NT2/D1 (cell line): Measurements from ENCODE around the gene FBXL19.

Source experiments
- YY1 ChIP-seq: IDR thresholded peaks from 2 replicates; pipeline ENCODE4 v1.6.1; 2011; ENCODE audit not compliant: insufficient read length, insufficient read depth
- ZNF274 ChIP-seq: IDR thresholded peaks from 2 replicates; pipeline ENCODE4 v1.6.1; 2011; ENCODE audit warnings: mild to moderate bottlenecking, low read depth, low read length

DNA sequence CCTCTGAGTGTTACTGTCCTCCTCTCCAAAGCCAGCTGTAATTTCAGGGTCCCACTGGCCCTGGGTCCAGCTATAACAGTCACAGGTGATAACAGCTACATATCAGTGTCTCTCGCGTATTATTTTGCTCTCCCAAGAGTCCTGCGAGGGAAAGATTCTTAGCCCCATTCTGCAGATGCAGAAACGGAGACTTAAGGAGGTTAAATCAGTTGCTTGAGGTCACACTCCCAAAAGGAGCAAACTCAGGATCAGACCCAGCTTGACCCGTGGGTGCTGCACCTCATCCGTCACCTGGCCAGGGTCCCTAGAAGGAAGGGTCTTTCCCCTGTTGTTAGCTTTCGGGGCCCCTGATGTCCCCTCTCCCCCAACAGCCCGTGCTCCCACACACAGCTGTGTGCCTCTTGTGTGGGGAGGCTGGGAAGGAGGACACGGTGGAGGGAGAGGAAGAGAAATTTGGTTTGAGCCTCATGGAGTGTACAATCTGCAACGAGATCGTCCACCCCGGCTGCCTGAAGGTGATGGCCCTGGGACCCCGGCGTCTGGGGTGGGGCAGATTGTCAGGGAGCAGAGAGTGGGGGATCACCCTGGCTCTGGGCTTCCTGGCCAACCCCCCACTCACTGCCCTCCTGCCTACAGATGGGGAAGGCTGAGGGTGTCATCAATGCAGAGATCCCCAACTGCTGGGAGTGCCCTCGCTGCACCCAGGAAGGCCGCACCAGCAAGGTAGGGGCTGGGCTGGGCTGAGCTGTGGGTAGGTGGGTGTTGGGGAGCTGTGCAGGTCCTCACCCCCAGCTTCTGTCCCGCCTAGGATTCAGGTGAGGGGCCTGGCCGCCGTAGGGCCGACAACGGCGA is 3.8 kb downstream of the FBXL19 start:
- TF ChIP-seq YY1 (no peak), ZNF274 (no peak)
